GM18858 (cell line): ENCODE data around the gene SAXO2.
"Not testable (repeated sequence)": the region's sequence is repeated elsewhere in the genome, so short reads cannot be mapped to it uniquely, and the experiment has no call there.

Experiments
- ATAC-seq: cut with Tn5 transposase; IDR thresholded peaks from one replicate; pipeline ENCODE4 v1.9.1; 2021; ENCODE audit not compliant: unreplicated experiment

SAXO2 gene

GRCh38 chr15:82313446-82313845 is 50.8 kb downstream of the SAXO2 start:
- no peak for ATAC-seq

GRCh38 chr15:82313951-82314768 is 51.5 kb downstream of the SAXO2 start:
- not testable (repeated sequence) for ATAC-seq

DNA sequence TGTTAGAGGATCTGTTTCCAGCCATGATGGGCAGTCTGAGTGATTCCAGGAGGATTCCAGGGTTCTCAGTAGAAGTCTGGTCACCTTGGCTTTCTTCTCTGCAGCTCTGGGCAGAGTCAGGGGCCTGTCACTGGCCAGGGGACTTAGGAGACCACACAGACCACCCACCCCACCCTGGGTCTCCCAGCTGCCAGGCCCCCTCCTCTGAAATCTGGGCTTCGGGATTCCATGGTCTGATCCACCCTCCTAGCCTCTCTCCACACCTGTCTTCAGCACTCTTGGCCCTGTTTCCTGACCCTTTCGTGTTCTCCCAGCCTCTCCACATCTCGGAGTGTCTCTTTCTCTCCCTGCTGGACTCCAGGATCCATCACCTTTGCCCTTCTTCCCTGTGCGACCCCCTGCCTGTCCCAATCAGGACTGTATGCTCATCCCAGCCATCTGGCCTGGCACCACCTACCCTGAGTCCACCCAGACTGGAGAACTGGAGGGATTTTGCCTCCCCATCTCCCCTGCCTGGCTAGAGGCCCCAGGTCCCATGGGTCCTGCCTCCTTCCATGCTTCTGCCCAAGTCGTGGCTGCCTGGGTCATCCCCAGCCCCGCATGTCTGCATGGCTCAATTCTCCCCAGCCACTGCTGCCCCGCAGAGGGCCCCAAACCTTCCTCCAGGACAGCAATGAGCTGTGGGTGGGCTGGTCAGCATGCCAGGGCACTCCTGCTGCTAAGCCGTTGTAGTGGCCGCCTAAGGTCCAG is 52.3 kb downstream of the SAXO2 start:
- ATAC-seq = no peak

DNA sequence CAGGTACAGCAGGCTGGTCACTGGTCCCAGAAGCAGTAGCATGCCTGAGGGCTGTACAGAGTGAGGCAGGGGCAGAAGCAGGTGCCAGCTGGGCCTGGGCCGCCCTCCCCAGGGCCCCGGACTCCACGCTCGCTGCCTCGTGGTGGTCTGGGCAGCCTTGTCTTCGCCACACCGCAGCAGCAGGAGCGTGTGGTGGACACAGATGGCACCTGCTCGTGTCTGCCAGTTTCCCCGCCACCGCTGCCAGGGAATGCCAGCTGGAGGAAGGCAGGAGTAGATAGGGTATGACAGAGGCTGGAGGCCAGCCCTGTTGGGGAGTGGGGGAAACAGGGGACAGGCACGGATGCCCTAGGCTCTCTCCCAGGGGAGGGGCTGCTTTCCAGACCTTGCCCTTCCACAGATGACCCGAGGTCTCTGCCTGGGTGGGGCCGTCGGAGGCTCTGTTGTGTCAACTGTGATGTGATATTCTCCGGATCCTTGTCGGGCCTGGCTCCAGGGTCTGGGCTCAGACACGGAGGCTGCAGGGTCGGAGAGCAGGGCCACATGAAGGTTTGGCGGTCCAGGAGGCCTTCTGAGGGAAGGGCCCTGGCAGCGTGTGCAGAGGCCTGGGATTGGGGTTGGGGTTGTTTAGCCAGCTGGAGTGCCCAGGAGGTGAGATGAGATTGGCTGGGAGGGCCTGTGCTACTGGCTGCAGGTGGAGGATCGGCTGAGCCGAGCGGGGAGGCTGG is 53.1 kb downstream of the SAXO2 start:
- ATAC-seq = no peak

DNA sequence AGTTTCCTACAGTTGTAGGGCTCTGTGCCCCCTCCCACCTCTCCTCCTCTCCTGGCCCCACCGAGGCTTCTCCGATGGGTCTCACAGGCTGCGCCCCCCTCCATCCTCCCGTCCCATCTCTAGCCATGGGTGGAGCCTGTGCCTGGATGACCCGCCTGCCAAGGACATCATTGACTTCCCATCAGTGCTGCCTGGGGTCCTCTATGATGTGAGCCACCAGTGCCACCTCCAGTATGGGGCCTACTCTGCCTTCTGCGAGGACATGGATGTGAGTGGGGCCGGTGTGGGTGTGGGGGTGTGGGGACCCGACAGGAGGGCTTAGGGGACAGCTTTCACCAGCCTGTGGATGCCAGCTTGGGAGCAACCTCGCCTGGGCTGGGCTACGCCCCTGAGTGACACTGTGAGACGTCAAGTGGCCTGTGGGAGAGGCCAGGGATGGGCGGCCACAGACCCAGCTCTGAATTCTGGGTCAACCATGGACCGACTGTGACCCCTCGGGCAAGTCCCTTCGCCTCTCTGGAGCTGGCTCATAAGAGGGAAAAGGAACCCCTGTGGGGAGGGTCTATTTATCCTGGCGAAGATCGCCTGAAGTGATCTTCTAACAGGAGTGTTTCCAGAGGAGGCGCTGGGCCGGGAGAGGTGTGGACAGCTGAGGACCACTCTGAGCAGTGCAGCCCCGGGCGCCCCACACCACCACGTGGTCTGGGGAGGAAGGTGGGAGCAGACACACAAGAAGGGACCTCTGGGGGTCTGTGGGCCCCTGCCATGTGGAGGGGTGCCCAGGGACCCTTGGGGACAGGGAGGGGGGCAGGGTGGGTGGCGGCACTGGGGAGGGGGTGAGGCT is 53.9 kb downstream of the SAXO2 start:
- ATAC-seq = not testable (repeated sequence)

GRCh38 chr15:82317091-82317489 is 54.5 kb downstream of the SAXO2 start:
- no peak for ATAC-seq

DNA sequence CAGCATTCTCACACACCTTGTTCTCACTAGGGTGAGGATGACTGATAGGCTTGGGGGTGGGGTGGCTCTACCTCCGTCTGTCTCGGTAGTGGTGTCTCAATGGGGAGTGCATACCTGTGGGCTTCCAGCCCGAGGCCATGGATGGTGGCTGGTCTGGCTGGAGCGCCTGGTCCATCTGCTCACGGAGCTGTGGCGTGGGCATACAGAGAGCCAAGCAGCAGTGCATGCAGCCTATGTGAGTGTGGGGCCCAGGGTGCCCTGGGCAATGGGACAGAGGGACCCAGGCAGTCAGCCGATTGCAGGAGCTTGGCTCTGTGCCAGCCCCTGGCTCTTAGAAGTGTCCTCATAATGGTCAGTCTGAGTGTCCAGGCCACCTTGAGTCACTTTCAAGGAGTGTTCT is 54.9 kb downstream of the SAXO2 start:
- not testable (repeated sequence) for ATAC-seq

DNA sequence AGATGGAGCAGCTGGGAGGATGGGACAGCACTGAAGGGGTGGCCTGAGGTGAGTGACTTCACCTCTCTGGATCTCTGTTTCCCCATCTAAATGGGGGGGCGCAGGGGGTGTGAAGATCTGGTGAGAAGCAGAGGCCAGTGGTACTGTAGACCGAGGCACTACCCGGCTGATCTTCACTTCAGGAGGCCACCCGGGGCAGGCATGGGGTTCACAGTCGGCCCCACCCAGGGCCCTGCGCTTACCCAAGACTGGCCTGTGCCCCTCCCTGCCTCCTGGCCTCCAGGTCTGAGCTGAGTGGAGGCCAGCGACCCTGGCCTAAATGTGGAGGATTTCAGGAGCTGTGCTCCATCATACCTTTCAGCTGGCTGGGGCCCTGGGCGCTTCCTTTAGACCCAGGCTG is 55.7 kb downstream of the SAXO2 start:
- not testable (repeated sequence) for ATAC-seq

GRCh38 chr15:82319522-82320278 is 57.1 kb downstream of the SAXO2 start:
- ATAC-seq = not testable (repeated sequence)

- not testable (repeated sequence) for ATAC-seq
These were observed 58.2 kb downstream of the SAXO2 start for GRCh38 chr15:82320861-82321260.

- not testable (repeated sequence) for ATAC-seq
These were observed 59.9 kb downstream of the SAXO2 start for GRCh38 chr15:82322488-82322887.

DNA sequence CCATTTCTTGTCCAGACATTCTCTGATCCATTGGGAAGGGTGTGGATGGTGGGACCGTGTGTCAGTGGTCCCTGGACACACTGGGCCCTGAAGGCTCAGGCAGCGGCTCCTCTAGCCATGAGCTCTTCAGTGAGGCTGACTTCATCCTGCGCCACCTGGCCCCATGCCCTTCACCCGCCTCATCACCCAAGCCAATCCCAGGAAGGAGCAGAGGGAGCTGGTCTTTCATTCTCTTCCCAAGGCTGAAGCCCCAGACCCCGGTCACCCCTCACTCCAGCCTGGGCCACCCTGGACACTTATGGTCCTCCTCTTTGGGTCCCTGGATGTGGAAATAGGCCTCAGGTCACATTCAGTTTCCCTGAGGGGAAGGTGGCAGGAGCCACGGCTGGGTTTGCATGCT is 62.2 kb downstream of the SAXO2 start:
- not testable (repeated sequence) for ATAC-seq

DNA sequence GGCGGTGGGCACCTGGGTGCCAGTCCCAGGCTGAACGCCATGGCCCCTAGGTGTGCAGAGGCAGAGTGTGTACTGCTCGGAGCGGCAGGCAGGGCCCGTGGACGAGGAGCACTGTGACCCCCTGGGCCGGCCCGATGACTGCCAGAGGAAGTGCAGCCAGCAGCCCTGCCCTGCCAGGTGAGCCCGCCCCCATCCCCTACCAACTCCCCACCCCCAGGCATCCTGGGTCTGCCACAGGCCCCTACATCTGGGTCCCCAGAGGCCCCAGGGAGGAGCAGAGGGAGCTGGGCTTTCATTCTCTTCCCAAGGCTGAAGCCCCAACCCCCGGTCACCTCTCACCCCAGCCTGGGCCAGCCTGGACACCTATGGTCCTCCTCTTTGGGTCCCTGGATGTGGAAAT is 63.0 kb downstream of the SAXO2 start:
- not testable (repeated sequence) for ATAC-seq

- ATAC-seq = not testable (repeated sequence)
These were observed 64.3 kb downstream of the SAXO2 start for GRCh38 chr15:82326896-82327295.

GRCh38 chr15:82327372-82327771 is 64.8 kb downstream of the SAXO2 start:
- ATAC-seq = not testable (repeated sequence)

GRCh38 chr15:82329039-82329438 is 66.4 kb downstream of the SAXO2 start:
- ATAC-seq = not testable (repeated sequence)

GRCh38 chr15:82330921-82331320 is 68.3 kb downstream of the SAXO2 start:
- ATAC-seq = not testable (repeated sequence)

DNA sequence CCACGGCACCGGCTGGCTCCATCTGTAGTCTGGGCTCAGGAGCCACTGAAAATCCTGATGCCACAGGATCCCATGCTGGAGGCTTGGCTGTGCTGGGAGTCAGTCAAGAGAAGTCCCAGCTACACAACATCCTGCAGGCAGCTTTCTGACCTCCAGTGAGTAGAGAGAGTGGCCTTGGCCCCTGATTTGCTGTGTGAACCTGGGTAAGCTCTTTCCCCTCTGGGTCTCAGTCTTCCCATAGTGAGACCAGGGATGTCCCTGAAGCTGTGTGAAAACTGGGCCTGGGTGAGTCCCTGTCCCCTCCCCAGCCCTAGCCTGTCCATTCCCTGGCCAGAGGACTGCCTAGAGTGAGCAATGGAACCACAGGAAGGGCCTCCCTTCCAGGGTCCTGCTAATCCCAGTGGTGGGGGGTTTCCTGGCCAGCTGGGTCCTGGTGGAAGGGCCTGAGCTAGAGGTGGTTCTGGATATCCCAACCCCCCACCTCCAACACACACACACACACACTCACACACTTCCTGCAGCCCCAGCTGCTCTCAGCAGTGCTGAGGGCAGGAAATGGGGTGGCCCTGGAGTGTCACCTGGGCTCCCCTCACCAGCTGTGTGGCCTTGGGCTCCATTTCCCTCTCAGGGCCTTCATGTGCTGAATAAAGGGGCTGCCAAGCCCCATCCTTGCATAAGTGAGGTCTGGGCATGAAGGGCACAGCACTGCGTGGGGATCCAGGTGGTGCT is 69.1 kb downstream of the SAXO2 start:
- ATAC-seq = not testable (repeated sequence)
